ENCODE data around the gene BAZ2B.

GRCh38 chr2:159290289-159290907 lies 325.9 kb downstream of the BAZ2B start:
- TF ChIP-seq CTCF (IDR thresholded peaks at IDR 0.05) (no peak), POLR2A (IDR thresholded peaks at IDR 0.05) (no peak)

Data from testis (tissue), 2 donors.